CD4-positive, alpha-beta T cell treated with Interleukin-15 for 4 hours (primary cell): ENCODE measurements around the gene PNMA6E.

Experiments
- DNase-seq: peaks from one replicate; pipeline ENCODE4 v3.0.0-alpha.2; 2020; ENCODE audit warnings: low spot score

Gene PNMA6E

DNA sequence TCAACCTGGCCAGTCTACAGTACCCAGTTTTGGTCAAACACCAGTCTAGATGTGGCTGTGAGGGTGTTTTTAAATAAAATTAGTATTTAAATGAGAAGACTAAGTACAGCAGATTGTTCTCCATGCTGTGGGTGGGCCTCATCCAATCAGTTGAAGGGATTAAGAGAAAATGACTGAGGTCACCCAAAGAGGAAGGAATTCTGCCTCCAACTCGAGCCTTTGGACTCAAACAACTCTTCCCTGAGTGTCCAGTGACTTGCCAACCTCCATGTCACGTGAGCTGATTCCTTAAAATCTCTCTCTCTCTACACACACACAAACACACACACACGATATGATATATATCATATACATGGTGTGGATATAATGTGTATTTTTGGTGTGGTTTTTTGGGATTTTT is 34.7 kb upstream of the PNMA6E start:
- DNase-seq = no peak

DNA sequence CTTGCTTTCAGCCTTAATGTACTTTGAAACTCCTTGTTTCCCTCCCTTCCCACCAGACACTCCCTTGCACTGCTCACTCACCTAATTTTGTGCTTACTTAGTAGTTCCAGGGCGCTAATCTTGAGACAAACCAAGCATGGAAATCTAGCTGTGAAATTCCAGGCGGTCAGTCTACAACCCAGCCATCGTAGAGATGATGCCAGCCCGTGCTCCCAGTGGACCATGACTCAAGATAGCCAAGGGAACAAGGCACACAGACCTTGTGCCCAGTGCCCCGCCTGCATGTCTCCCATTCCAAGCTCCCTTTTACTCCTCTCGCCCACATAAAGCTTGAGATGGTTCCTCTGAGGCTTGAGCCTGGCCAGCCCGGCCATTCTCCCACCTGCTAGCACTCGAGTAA is 33.7 kb upstream of the PNMA6E start:
- no peak for DNase-seq

- DNase-seq = no peak
Measured at GRCh38 chrX:153433781-153434285, 32.7 kb upstream of the PNMA6E start.

- DNase-seq = no peak
Measured at GRCh38 chrX:153433161-153433680, 32.1 kb upstream of the PNMA6E start.

GRCh38 chrX:153430796-153431195 is 29.6 kb upstream of the PNMA6E start:
- no peak for DNase-seq

DNA sequence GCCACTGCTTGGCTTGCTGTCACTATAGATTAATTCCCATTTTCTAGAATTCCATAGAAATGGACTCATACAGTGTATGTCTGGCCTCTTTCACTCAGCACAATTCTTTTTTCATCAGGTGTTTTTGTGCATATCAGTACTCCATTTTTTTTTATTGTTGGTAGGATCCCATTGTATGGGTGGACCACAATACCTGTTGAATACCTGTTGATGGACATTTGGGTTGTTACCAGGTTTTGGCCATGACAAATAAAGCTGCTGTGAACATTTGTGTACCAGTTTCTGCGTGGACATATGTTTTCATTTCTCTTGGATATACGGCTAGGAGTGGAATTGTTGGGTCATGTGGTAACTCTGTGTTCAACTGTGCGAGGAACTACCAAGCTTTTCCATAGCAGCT is 25.1 kb upstream of the PNMA6E start:
- no peak for DNase-seq

DNA sequence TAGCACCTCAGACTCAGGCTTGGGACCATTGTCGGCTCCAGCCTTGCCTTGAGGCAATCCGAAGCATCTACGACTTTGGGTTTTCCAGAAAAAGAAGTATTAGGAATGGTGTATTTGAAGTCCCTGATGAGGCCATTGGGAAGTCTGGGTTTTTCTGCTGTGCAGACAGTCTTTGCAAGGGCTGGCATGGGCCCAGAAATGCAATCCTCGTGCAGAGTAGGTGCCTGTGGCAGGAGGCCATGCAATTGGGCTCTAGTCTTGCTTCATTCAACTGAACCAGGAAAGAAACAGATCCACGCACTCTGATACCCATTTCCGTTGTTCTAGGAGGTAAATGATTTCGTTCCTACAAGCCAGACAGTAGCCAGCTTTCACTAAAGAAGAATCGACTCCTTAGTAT is 22.5 kb upstream of the PNMA6E start:
- no peak for DNase-seq

- no peak for DNase-seq
Measured at GRCh38 chrX:153421856-153422255, 20.7 kb upstream of the PNMA6E start.

- DNase-seq = no peak
Measured at GRCh38 chrX:153420851-153421599, 19.9 kb upstream of the PNMA6E start.

DNA sequence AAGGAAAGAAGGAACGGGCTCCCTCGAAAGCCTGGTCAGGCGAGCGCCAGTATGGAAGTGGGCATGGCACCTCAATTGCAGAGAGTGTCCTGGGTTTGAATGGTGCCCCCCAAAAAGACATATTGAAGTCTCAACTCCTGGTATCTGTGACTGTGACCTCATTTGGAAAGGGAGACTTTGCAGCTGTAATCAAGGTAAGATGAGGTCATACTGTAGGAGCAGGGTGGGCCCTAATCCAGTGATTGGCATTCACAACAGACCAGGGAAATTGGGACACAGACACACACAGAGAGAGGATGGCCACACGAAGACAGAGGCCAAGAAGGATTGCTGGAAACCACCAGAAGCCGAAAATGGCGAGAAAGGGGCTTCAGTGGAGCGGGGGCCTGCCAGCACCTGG is 16.5 kb upstream of the PNMA6E start:
- DNase-seq = no peak

DNA sequence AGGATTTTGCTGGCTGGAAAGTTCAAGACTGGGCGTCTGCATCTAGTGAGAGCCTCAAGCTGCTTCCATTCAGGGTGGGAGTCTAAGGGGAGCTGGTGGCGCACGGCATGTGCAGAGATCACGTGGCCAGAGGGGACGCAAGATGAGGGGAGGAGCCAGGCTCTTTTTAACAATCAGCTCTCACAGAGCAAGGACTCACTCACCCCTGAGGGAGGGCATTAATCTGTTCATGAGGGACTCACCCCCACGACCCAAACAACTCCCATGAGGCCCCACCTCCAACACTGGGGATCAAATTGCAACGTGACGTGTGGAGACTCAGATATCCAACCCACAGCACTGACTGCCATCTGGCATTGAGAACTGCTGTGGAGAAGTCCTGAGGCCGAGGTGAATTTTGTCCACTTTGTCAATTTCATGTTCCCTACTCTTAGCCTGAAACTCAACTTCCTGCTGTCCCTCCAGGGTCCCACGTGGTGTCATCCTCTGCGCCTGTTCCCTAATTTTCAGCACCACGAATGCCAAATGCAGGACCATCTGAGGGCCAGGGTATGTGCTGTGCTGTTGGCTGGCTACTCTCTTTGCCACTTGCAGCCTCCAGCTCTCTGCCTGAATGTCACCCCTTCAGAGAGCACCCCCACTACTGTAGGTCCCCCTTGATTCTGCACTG is 15.8 kb upstream of the PNMA6E start:
- no peak for DNase-seq

- no peak for DNase-seq
Measured at GRCh38 chrX:153414856-153415510, 13.8 kb upstream of the PNMA6E start.

DNA sequence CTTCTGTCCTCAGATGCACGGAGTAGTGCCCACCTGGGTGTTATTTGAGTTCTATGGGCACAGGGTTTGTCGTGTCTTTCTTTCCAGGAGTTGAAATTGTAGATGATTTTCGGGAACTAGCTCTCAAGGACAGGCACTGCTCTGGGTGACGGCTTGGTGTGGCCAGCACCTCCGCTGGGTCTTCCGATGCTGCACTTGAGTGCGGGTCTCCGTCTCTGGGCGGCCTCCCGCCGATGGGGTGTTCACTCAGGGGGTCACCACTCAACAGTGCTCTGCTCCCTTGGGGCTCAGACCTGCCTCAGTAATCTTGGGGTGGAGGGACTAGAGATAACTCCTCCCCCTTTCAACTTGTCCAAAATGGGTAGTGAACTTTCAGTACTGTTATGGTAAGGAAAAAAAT is 12.6 kb upstream of the PNMA6E start:
- no peak for DNase-seq

DNA sequence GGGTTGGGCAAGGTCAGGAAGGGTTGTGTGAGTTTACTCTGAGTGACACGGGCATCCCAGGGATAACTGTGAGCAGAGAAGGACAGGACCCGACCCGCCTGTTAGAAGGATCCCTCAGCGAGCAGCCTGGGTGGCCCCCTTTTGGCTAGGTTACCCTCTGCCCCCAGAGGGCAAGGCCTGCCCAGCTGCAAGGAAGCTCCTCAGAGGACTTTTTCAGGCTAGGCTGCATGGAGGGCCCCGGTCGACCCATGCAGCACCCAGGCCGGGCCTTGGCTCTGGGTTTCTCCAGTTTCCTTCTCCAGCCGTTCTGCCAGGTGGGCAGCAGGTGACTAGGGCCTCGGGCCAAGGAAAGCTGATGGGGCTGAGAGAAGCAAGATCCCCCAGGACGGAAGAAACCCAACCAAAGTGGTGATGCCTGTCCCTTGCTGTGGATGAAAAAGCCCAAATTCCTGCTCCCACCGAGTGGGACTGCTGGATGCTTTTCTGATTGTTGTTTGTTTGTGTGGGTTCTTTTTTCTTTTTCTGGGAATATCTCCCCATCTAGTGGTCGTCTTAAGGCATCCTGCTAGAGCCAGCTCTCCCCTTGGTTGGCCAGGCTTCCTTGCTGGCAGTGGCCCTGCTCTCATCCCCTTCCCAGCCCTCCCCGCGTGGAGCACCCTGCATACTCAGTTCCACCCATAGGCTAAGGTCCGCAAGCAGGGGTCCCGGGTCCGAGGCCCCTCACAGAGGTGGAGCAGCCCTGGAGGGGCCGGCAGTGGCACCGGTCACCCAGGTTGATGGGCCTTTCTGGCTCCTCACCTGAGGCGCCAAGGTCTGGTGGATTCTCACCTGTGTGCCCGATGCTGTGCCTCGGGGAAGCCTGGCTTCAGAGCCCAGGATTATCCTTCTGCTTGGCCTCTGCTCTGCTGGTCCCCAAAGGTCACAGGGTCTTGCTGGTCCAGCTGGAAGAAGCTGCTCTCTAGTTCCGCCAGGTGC is 11.9 kb upstream of the PNMA6E start:
- DNase-seq = no peak

GRCh38 chrX:153411988-153412574 is 10.9 kb upstream of the PNMA6E start:
- no peak for DNase-seq

DNA sequence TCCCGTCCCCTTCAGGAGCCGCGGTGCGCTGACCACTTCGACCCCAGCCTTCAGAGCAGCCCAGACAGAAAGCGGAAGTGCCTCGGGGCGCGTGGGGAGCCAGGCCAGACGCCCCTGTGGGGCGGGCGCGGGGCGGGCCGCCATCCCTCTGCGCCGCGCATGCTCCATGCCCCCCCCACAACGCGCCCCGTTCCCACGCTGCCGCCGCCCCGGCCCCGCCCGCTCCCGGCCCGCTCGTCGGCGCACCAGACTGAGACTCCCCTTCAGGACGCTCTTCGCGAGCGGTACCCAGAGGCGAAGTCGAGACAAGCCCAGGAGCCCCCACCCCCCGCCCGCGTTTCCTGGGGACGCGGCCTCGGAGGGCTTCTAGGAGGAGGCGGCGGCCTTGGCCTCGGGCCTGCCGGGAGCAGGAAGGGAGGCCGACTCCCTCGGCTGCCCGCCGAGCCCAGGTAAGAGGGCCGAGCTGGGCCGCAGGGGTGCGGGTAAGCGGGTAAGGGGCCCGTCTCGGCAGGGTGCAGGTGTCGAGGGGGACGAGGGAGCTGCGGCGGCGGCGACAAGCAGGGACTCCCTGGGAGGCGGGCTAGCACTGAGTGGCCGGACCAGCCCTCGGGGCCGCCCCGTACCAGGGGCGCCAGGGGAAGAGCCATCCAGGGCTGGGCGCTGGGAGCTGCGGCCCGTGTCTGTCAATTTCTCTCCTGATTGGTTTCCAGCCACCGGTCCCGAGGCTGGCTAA is 10.3 kb upstream of the PNMA6E start, which contains the start of gene ZFP92:
Gene ZFP92, plus strand, starts transcription at position 218 of the 733 bp plus-strand sequence. CDS start 6,851 bp downstream, outside the sequence.
- DNase-seq = peak; percentile 1

GRCh38 chrX:153410888-153411254 is 9.7 kb upstream of the PNMA6E start:
- no peak for DNase-seq

- DNase-seq = no peak
Measured at GRCh38 chrX:153410373-153410772, 9.2 kb upstream of the PNMA6E start.

- no peak for DNase-seq
Measured at GRCh38 chrX:153409414-153410101, 8.4 kb upstream of the PNMA6E start.

DNA sequence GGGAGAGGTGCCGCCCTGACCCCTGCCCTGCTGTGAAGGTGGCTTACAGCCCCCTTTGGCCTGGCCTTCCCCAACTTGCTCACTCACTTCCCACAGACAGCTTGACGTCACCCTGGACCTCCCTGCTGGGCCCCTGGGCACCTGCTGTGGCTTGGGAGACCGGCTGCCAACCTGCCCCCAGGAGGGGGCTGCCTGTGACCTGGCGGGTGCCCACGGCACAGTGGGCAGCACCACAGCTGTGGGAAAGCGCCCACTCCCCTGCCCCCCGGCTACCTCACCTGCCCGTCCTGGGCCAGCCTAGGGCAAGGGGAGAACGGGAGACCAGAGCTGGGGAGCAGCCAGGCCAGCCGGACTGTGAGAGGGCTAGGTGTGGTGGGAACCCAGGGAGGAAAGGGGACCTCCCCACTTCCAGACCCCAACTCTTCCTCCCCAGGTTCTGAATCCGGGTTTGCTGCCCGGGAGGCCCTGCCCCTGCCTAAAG is 7.8 kb upstream of the PNMA6E start:
- DNase-seq = no peak
